Heart left ventricle (tissue), 16 donors: ENCODE results near the gene GOLGA6A. TPM values are rescaled to one million over a fixed set of nuclear protein-coding genes. Genes with fewer than 3 reads are reported as not detected.
"Not testable (repeated sequence)": the region's sequence is repeated elsewhere in the genome, so short reads cannot be mapped to it uniquely, and the experiment has no call there.

Experiments
- ATAC-seq, 4 donors: fragments of 200-7000 bp; cut with Tn5 transposase; one replicate each; pipeline ENCODE4 v1.9.1; 2020 to 2022; ENCODE audit warnings: moderate library complexity in 4 of 4, mild to moderate bottlenecking in 3 of 4, moderate number of reproducible peaks in 1 of 4
- DNase-seq, 5 donors: peaks; one replicate each; pipeline ENCODE4 v3.0.0-alpha.2; 2020
- H3K27ac ChIP-seq, 12 donors: fragments of 200-600 bp; sonication (generic) in 4 of 12; one replicate each; pipeline versions ENCODE4 v1.5.0 to v1.8.0; 2016 to 2022; ENCODE audit warnings: mild to moderate bottlenecking in 2 of 12
- H3K27me3 ChIP-seq, 9 donors: fragments of 200-600 bp; sonication (generic) in 2 of 9; one replicate each; pipeline versions ENCODE4 v1.5.1 to v1.8.0; 2016 to 2022; ENCODE audit warnings: mild to moderate bottlenecking in 3 of 9
- H3K36me3 ChIP-seq, 9 donors: fragments of 200-600 bp; sonication (generic) in 2 of 9; one replicate each; pipeline versions ENCODE4 v1.5.0 to v1.8.0; 2018 to 2022; ENCODE audit warnings: mild to moderate bottlenecking in 2 of 9
- H3K4me1 ChIP-seq, 12 donors: fragments of 200-600 bp; sonication (generic) in 4 of 12; one replicate each; pipeline versions ENCODE4 v1.5.0 to v1.8.0; 2016 to 2022; ENCODE audit warnings: mild to moderate bottlenecking in 3 of 12
- H3K4me3 ChIP-seq, 12 donors: fragments of 200-600 bp; sonication (generic) in 4 of 12; one replicate each; pipeline versions ENCODE4 v1.5.0 to v1.8.0; 2017 to 2022; ENCODE audit warnings: mild to moderate bottlenecking in 9 of 12, moderate library complexity in 4 of 12
- H3K9me3 ChIP-seq, 12 donors: fragments of 200-600 bp; sonication (generic) in 4 of 12; one replicate each; pipeline versions ENCODE4 v1.5.0 to v1.8.0; 2016 to 2022; ENCODE audit warnings: mild to moderate bottlenecking in 1 of 12
- POLR2A ChIP-seq, 2 donors: fragments of 450-650 bp; IDR thresholded peaks; one replicate each; pipeline ENCODE4 v1.6.1; 2017; ENCODE audit warnings: antibody characterized with exemption in 2 of 2, mild to moderate bottlenecking in 2 of 2, moderate library complexity in 2 of 2
- WGBS, 4 donors: extraction: QIAGEN DNeasy Blood & Tissue Kit in 2 of 4; methylation state at CpG; one replicate each; pipeline versions ENCODE4 v1.1.5 to v1.1.7; 2013 to 2018; 5-methylcytosine and 5-hydroxymethylcytosine counted together
- intact Hi-C, 10 donors: fragments of 100-400 bp; cut with DNase I; formaldehyde crosslinking; loops; one replicate each; pipeline versions ENCODE4 v1.11.1 to v1.14.2; 2022
- long read RNA-seq, 3 donors: library from polyadenylated mRNA; unstranded; transcript quantifications; one replicate each; pipeline ENCODE4 v2.0.0, GENCODE V29; 2020 to 2021
- polyA plus RNA-seq, 2 donors: library from polyadenylated mRNA; stranded (reverse); fragments of 200-250 nt; gene quantifications; one replicate each; pipeline ENCODE4 v1.2.3, GENCODE V29; 2013
- total RNA-seq, 9 donors: library from RNA; depleted of rRNA in 2 of 9; stranded (reverse); fragments of >200 nt in 2 of 9; fragmentation: NEBNext Ultra II Directional in 3 of 9; extraction: Animal tissue kit (Norgen Biotek cat#: 25700) in 3 of 9; gene quantifications; one replicate each; pipeline versions ENCODE4 v1.1.0 to v1.2.4, GENCODE V29; 2016 to 2023
- TF ChIP-seq, protein P1 (sequence below), 12 donors: fragments of 200-600 bp; sonication (generic) in 4 of 12; IDR thresholded peaks; one replicate each; pipeline versions ENCODE4 v1.5.0 to v1.8.0; 2018 to 2022; ENCODE audit warnings: antibody characterized with exemption in 12 of 12, mild to moderate bottlenecking in 5 of 12
- donor health status: ischemic (EF 13 %, LVEDD 7.1; RV severe dilation, severe dysfunction).
- donor health status: healthy with polysubstance abuse.
- donor health status: DM: no; HTN: yes; CAD: no.
- donor health status: DM: no; HTN: no; CAD: no.
- donor health status: ischemic (EF 25% LVEDD 6.9; RV normal size, moderate dysfunction).
- donor health status: ischemic (EF 25% LVEDD 5.7; RV mildly dilated, moderate dysfunction).
- donor health status: healthy.
- donor health status: DM: yes; HTN: yes; CAD: no.
- donor health status: ischemic (EF 35%, LVEDD 5.7; RV mildly dilated, moderate dysfunction).
- donor health status: nonischemic (EF 11% LVEDD 7.7; RV severe dilation, severe dysfunction).
- donor health status: DM: yes; HTN: yes; CAD: no.
- donor health status: PGD.
- donor health status: ischemic (EF 29% LVEDD 5.4; RV normal size, mild dysfunction).
- donor health status: nonischemic (EF 23%, LVEDD 6.1; RV moderate dilation, normal function).

GOLGA6A gene
- total RNA-seq (not detected), polyA plus RNA-seq (not detected)
- long read RNA-seq, donor 1: 0 reads
- long read RNA-seq, donor 2: 0 reads
- long read RNA-seq, donor 3: 0 reads

GRCh38 chr15:74082450-74082849 is at the start of gene GOLGA6A:
Gene GOLGA6A, minus strand, starts transcription at chr15:74082550. Its CDS starts 41 bp downstream, at chr15:74082509.
- H3K4me3 ChIP-seq, H3K27me3 ChIP-seq, H3K4me1 ChIP-seq, H3K9me3 ChIP-seq, ATAC-seq, intact Hi-C loops, H3K36me3 ChIP-seq, DNase-seq, H3K27ac ChIP-seq: not testable (repeated sequence)
- no CpG with 5 or more reads among the region's 7 CpGs for whole genome bisulfite sequencing, 4 donors

DNA sequence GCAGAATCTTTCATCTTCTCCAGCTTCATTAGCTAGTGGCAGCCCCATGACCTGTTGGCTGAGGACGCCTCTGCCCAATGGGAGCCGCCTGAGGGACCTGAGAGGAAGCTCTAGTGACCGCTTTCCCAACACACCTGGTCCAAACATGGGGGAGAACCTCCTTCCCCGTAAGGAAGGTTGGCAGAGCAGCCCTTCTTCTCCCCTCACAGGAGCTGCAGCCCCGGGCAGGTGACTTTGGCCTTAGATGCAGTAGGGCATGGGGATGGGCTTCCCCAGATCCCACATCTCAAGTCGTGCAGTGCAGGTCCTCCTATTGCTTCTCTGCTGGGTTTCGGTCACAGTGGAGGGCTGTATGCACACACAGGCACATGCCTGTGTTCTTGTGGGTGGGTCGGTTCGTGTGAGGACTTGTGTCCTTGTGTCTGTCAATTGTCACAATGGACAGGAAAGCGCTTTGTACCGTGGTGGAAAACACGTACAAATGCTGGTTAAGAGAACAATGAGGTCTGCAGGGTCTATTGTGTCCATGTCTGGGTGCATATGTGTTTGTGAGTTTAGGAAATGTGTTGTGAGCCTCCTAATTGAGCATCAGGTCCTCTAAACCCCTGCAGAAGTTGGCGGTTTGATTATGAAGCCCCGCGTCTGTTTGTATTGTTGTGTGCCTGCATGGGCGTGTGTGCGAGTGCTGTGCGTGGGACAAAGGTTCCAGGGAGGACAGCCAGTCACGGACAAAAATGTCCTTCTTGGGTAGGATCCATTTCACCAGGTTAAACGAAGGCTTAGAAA is 49.5 kb upstream of the GOLGA6A start:
- Histone ChIP-seq H3K36me3 (peaks cover 0 to 15% (median 0%) of the 10 kb centered on the region in 9 donors), H3K4me1 (peaks cover 0 to 84% (median 34%) of the 10 kb centered on the region in 12 donors), H3K27me3 (peaks cover 15 to 95% (median 74%) of the 10 kb centered on the region in 9 donors), H3K27ac (peak overlapping the region in 7 of 12 donors; percentile 5 to 88 (median 64)), H3K9me3 (no peaks in the 10 kb centered on the region), H3K4me3 (peak overlapping the region in 4 of 12 donors; percentile 34 to 60 (median 50))
- ATAC-seq (no peak), DNase-seq (no peak)
- WGBS, 4 donors: 24 to 46% (median 38%) methylated on average over 19 to 20 of the region's 20 CpGs
- TF ChIP-seq, protein P1, sequence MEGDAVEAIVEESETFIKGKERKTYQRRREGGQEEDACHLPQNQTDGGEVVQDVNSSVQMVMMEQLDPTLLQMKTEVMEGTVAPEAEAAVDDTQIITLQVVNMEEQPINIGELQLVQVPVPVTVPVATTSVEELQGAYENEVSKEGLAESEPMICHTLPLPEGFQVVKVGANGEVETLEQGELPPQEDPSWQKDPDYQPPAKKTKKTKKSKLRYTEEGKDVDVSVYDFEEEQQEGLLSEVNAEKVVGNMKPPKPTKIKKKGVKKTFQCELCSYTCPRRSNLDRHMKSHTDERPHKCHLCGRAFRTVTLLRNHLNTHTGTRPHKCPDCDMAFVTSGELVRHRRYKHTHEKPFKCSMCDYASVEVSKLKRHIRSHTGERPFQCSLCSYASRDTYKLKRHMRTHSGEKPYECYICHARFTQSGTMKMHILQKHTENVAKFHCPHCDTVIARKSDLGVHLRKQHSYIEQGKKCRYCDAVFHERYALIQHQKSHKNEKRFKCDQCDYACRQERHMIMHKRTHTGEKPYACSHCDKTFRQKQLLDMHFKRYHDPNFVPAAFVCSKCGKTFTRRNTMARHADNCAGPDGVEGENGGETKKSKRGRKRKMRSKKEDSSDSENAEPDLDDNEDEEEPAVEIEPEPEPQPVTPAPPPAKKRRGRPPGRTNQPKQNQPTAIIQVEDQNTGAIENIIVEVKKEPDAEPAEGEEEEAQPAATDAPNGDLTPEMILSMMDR (IDR thresholded peaks at IDR 0.05): no peak
- TF ChIP-seq POLR2A (IDR thresholded peaks at IDR 0.05): no peak
- intact Hi-C loops: loop anchor here in 3 of 10 donors (5.0 to 10.0 kb wide), 3 partner anchors 75 to 110 kb away; no protein-coding TSS in a partner anchor

DNA sequence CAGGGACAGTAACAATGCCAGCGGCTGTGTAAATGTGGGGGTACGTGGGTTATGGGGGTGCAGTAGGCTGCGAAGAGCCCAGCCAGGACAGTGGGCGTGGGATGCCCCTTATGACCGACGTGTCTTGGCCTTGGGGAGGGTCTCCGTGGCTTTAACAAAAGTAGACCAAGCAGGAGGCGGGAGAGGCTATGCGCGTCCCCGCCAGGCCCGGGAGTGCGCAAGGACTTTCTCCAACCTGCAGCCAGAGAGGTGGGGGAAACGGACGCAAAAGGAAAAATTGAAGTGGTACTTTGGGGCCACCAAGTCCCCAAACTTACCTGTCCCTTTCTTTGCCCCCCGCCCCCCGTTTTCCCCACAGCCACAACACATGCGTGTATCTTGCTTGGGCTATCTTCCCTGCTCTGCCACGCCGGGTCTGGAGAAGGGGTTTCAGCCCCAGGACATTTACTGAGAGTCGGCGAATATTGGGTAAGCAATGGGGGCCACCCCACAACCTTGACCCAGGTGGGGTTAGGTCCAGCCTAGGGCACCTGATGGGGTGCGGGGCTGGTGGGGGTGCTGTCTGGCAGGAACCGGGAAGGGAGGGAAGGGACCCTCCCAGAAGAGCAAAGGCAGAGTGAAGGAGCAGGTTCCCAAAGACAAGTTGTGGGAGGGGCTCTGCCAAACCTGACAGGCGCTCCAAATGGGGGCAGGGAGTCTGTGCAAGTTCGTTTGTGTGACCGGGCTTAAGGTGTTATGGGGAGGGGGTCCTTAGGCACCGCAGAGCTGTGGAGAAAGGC is 48.7 kb upstream of the GOLGA6A start:
- ATAC-seq (no peak), DNase-seq (no peak)
- intact Hi-C loops: loop anchor here in 3 of 10 donors (5.0 to 10.0 kb wide), 3 partner anchors 74 to 111 kb away; no protein-coding TSS in a partner anchor
- H3K9me3 ChIP-seq: no peaks in the 10 kb centered on the region
- H3K36me3 ChIP-seq: peaks cover 0 to 15% (median 0%) of the 10 kb centered on the region in 9 donors
- peaks cover 15 to 90% (median 74%) of the 10 kb centered on the region in 9 donors for H3K27me3 ChIP-seq
- WGBS, 4 donors: 15 to 47% (median 29%) methylated on average over 28 of the region's 28 CpGs
- TF ChIP-seq POLR2A (IDR thresholded peaks at IDR 0.05): no peak
- TF ChIP-seq, protein P1 (IDR thresholded peaks at IDR 0.05): no peak
- peak overlapping the region in 6 of 12 donors; percentile 20 to 88 (median 70) for H3K27ac ChIP-seq
- peak overlapping the region in 9 of 12 donors; percentile 34 to 64 (median 54) for H3K4me3 ChIP-seq
- H3K4me1 ChIP-seq: peaks cover 0 to 76% (median 32%) of the 10 kb centered on the region in 12 donors

- peak within 1 kb of the TSS in 10 of 12 donors; percentile 47 to 88 (median 76) for H3K27ac ChIP-seq
- peak within 1 kb of the TSS; percentile 13 to 64 (median 50) for H3K4me3 ChIP-seq
- TF ChIP-seq POLR2A (IDR thresholded peaks at IDR 0.05): no peak
- TF ChIP-seq, protein P1 (IDR thresholded peaks at IDR 0.05): no peak
- H3K36me3 ChIP-seq: peaks cover 0 to 15% (median 0%) of the 10 kb centered on the region in 9 donors
- H3K4me1 ChIP-seq: peaks cover 0 to 69% (median 26%) of the 10 kb centered on the region in 12 donors
- intact Hi-C loops: loop anchor here in 3 of 10 donors (5.0 to 10.0 kb wide), 3 partner anchors 73 to 112 kb away; no protein-coding TSS in a partner anchor
- WGBS, 4 donors: 1 to 3% (median 2%) methylated on average over 46 to 53 of the region's 53 CpGs
- H3K27me3 ChIP-seq: peaks cover 15 to 84% (median 76%) of the 10 kb centered on the region in 9 donors
- DNase-seq (no peak), ATAC-seq (no peak)
- no peaks in the 10 kb centered on the region for H3K9me3 ChIP-seq
Measured at GRCh38 chr15:74130155-74130848, 48.0 kb upstream of the GOLGA6A start, which contains the start of gene ISLR2. Gene ISLR2, plus strand, starts transcription at chr15:74130586. Its CDS starts 2,169 bp downstream, at chr15:74132755.
